Loucy (cell line): ENCODE measurements around the gene MON1A.
A peak's percentile ranks its signal among the peaks of the same experiment; 100 is the strongest.

Experiments
- H2AFZ ChIP-seq: fragments of 200-600 bp; sonication (generic); 2 replicates; pipeline ENCODE4 v1.6.0; 2016; ENCODE audit warnings: antibody characterized with exemption, mild to moderate bottlenecking, low read length, moderate library complexity
- H3F3A ChIP-seq: fragments of 200-600 bp; 2 replicates; pipeline ENCODE4 v1.6.0; 2016; ENCODE audit warnings: antibody characterized with exemption, low read depth, mild to moderate bottlenecking
- H3K27me3 ChIP-seq: fragments of 200-600 bp; sonication (generic); 2 replicates; pipeline ENCODE4 v1.6.1; 2014; ENCODE audit warnings: low read length, mild to moderate bottlenecking; ENCODE audit not compliant: insufficient read depth, poor library complexity, severe bottlenecking
- H3K36me3 ChIP-seq: fragments of 200-600 bp; sonication (generic); 2 replicates; pipeline ENCODE4 v1.6.1; 2016; ENCODE audit warnings: low read length; ENCODE audit not compliant: insufficient read depth
- H3K4me1 ChIP-seq: fragments of 200-600 bp; sonication (generic); 2 replicates; pipeline ENCODE4 v1.5.1; 2014; ENCODE audit warnings: low read length, mild to moderate bottlenecking; ENCODE audit not compliant: insufficient read depth, poor library complexity, severe bottlenecking
- H3K4me2 ChIP-seq: fragments of 200-600 bp; sonication (generic); 2 replicates; pipeline ENCODE4 v1.6.0; 2014; ENCODE audit warnings: antibody characterized with exemption, low read length, low read depth, mild to moderate bottlenecking; ENCODE audit not compliant: poor library complexity, severe bottlenecking
- H3K4me3 ChIP-seq: fragments of 200-600 bp; sonication (generic); 2 replicates; pipeline ENCODE4 v1.5.1; 2014; ENCODE audit warnings: low read length, mild to moderate bottlenecking, mixed read lengths; ENCODE audit not compliant: poor library complexity, severe bottlenecking
- H3K79me2 ChIP-seq: fragments of 200-600 bp; sonication (generic); 2 replicates; pipeline ENCODE4 v1.6.1; 2014; ENCODE audit warnings: low read length; ENCODE audit not compliant: insufficient read depth
- H3K9ac ChIP-seq: fragments of 200-600 bp; sonication (generic); 2 replicates; pipeline ENCODE4 v1.6.0; 2014; ENCODE audit warnings: mild to moderate bottlenecking, low read depth, low read length, moderate library complexity; ENCODE audit not compliant: poor library complexity, severe bottlenecking
- H3K9me2 ChIP-seq: fragments of 200-600 bp; sonication (generic); replicated peaks from 2 replicates; pipeline ENCODE4 v1.6.1; 2016; ENCODE audit warnings: low read depth, low read length, mixed read lengths
- H3K9me3 ChIP-seq: fragments of 200-600 bp; sonication (generic); 2 replicates; pipeline ENCODE4 v1.6.1; 2014; ENCODE audit warnings: mild to moderate bottlenecking, antibody characterized with exemption, low read length, low read depth; ENCODE audit not compliant: insufficient read depth
- H4K20me1 ChIP-seq: fragments of 200-600 bp; sonication (generic); 2 replicates; pipeline ENCODE4 v1.6.0; 2014; ENCODE audit warnings: antibody characterized with exemption, low read length, mild to moderate bottlenecking; ENCODE audit not compliant: insufficient read depth, poor library complexity, severe bottlenecking
- CTCF ChIP-seq: fragments of 200-600 bp; sonication (generic); conservative IDR thresholded peaks from 2 replicates; pipeline ENCODE4 v1.5.1; 2014; ENCODE audit warnings: mild to moderate bottlenecking, antibody characterized with exemption, low read length
- EZH2phosphoT487 ChIP-seq: fragments of 200-600 bp; IDR thresholded peaks from 2 replicates; pipeline ENCODE4 v1.6.1; 2018; ENCODE audit warnings: antibody characterized with exemption, mild to moderate bottlenecking, moderate library complexity, borderline replicate concordance

Gene MON1A

GRCh38 chr3:49929291-49930167 lies at the start of gene MON1A:
Gene MON1A (minus strand): TSS chr3:49929811. CDS start chr3:49913346, 16,465 bp downstream.
- H3K4me2 ChIP-seq: peak within 1 kb of the TSS; percentile 82
- peaks cover 5% of the 10 kb centered on the region; the same call in 1 of the 2 replicates for H3K79me2 ChIP-seq
- H2AFZ ChIP-seq: peak within 1 kb of the TSS; percentile 97
- no peaks in the 10 kb centered on the region for H3K36me3 ChIP-seq
- H3K9me3 ChIP-seq: no peaks in the 10 kb centered on the region
- peak within 1 kb of the TSS; percentile 79 for H3K4me3 ChIP-seq
- H3F3A ChIP-seq: no peaks in the 10 kb centered on the region; the same call in 1 of the 2 replicates
- no peaks in the 10 kb centered on the region for H4K20me1 ChIP-seq
- peak; percentile 50 for TF ChIP-seq CTCF
- no peak for TF ChIP-seq EZH2phosphoT487
- peaks cover 27% of the 10 kb centered on the region for H3K4me1 ChIP-seq
- no peaks in the 10 kb centered on the region for H3K27me3 ChIP-seq
- H3K9me2 ChIP-seq: no peaks in the 10 kb centered on the region
- peak within 1 kb of the TSS; percentile 68 for H3K9ac ChIP-seq

GRCh38 chr3:49976942-49977341 lies 47.3 kb upstream of the MON1A start:
- Histone ChIP-seq H3K36me3 (peaks cover 65% of the 10 kb centered on the region; the same call in 1 of the 2 replicates), H3F3A (no peaks in the 10 kb centered on the region), H3K9me3 (no peaks in the 10 kb centered on the region), H3K9me2 (no peaks in the 10 kb centered on the region), H3K4me2 (no peak overlapping the region), H3K4me3 (no peak overlapping the region), H2AFZ (no peak overlapping the region), H3K27me3 (no peaks in the 10 kb centered on the region), H3K9ac (no peak overlapping the region), H3K79me2 (no peaks in the 10 kb centered on the region; the same call in 1 of the 2 replicates), H3K4me1 (no peaks in the 10 kb centered on the region), H4K20me1 (no peaks in the 10 kb centered on the region)
- TF ChIP-seq CTCF (no peak), EZH2phosphoT487 (no peak)

- TF ChIP-seq CTCF (no peak), EZH2phosphoT487 (no peak)
- Histone ChIP-seq H3K27me3 (no peaks in the 10 kb centered on the region), H4K20me1 (no peaks in the 10 kb centered on the region), H3K9me3 (no peaks in the 10 kb centered on the region), H3K9ac (no peak overlapping the region), H3K4me1 (no peaks in the 10 kb centered on the region), H3K4me3 (no peak overlapping the region), H3K9me2 (no peaks in the 10 kb centered on the region), H3F3A (no peaks in the 10 kb centered on the region), H3K36me3 (peaks cover 68% of the 10 kb centered on the region; the same call in 1 of the 2 replicates), H2AFZ (no peak overlapping the region), H3K4me2 (no peak overlapping the region), H3K79me2 (peaks cover 22% of the 10 kb centered on the region; the same call in 1 of the 2 replicates)
Measured at GRCh38 chr3:49972656-49973055, 43.0 kb upstream of the MON1A start.
